Muscle layer of colon (tissue), 2 donors: ENCODE data around the gene MRTFB.
A peak's percentile ranks its signal among the peaks of the same experiment; 100 is the strongest.

ENCODE experiments used
- H3K27ac ChIP-seq: one replicate; pipeline ENCODE4 v1.7.0; 2013; ENCODE audit warnings: low read depth, mild to moderate bottlenecking, low read length, moderate library complexity
- H3K27me3 ChIP-seq, 2 donors: one replicate each; pipeline ENCODE4 v1.7.0; 2013; ENCODE audit warnings: low read length in 2 of 2, mild to moderate bottlenecking in 2 of 2; ENCODE audit not compliant: insufficient read depth in 2 of 2, control insufficient read depth in 1 of 2
- H3K36me3 ChIP-seq: one replicate; pipeline ENCODE4 v1.7.0; 2013; ENCODE audit warnings: mild to moderate bottlenecking, low read length; ENCODE audit not compliant: insufficient read depth
- H3K4me1 ChIP-seq: one replicate; pipeline ENCODE4 v1.7.0; 2013; ENCODE audit warnings: mild to moderate bottlenecking, low read length; ENCODE audit not compliant: insufficient read depth
- H3K4me3 ChIP-seq, 2 donors: one replicate each; pipeline ENCODE4 v1.7.0; 2013; ENCODE audit warnings: low read length in 2 of 2, low read depth in 1 of 2, mild to moderate bottlenecking in 1 of 2, moderate library complexity in 1 of 2
- H3K9ac ChIP-seq: one replicate; pipeline ENCODE4 v1.7.0; 2013; ENCODE audit warnings: low read length
- H3K9me3 ChIP-seq: one replicate; pipeline ENCODE4 v1.7.0; 2013; ENCODE audit warnings: mild to moderate bottlenecking, low read length
- donor health status: abdominal sarcoma.
- donor health status: Adenocarcinoma of cecum.

MRTFB gene

DNA sequence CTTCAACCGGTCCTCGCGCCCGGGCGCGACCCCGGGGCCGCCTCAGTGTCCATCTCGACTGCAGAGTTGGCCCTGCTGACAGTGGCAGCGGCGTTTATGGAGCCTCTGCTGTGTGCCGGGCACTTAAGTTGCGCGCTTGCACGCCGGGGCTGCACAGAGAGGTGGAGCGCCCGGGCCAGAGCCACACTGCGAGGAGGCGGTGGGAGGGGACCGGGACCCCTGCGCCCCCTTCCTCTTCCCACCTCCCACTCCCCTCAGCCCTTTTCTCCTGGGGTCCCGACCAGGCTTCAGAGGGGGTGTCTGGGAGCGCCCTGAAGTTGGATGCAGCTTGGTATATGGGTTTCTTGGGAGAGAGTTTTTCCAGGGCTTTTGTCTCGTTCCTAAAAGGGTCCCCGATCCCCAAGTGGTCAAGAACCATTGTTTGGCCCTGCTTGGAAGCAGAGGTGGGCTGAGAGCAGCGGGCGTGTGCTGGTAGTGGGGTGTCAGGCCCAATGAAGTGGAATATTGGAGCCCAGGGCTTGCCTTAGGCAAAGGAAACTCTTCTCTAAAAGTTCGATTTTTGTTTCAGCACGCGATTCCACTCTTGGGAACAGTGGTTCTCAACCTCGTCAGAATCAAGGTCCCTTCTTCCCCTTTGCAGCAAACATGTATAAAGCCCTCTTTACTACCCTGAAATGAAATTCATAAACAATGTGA lies 605 bp downstream of the MRTFB start:
- no peaks in the 10 kb centered on the region for H3K27me3 ChIP-seq

DNA sequence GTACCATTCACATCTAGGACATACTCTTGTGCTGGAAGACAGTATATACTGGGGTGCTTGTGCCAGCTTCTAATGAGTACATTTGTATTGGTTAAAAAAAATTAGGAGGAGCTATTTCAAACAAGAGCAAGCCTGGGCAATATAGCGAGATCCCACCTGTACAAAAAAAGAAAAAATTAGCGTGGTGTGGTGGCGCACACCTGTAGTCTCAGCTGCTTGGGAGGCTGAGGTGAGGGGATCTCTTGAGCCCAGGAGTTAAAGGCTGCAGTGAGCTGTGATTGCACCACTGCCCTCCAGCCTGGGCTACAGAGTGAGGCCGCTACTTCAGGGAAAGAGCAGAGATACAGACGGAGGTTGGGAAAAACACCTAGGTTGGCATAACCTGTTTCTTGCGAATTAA lies 1.2 kb downstream of the MRTFB start:
- Histone ChIP-seq H3K4me1 (peaks cover 14% of the 10 kb centered on the region), H3K9me3 (no peaks in the 10 kb centered on the region), H3K4me3 (peak overlapping the region in 1 of 2 donors; percentile 87), H3K27me3 (no peaks in the 10 kb centered on the region), H3K9ac (peak overlapping the region; percentile 74), H3K27ac (no peak overlapping the region), H3K36me3 (no peaks in the 10 kb centered on the region)

More for the DNA sequence above, 605 bp downstream of the MRTFB start:
- Histone ChIP-seq H3K36me3 (no peaks in the 10 kb centered on the region), H3K4me1 (peaks cover 14% of the 10 kb centered on the region), H3K9me3 (no peaks in the 10 kb centered on the region), H3K27ac (peak overlapping the region; percentile 70), H3K4me3 (peak overlapping the region; percentile 87 to 96), H3K9ac (peak overlapping the region; percentile 74)

DNA sequence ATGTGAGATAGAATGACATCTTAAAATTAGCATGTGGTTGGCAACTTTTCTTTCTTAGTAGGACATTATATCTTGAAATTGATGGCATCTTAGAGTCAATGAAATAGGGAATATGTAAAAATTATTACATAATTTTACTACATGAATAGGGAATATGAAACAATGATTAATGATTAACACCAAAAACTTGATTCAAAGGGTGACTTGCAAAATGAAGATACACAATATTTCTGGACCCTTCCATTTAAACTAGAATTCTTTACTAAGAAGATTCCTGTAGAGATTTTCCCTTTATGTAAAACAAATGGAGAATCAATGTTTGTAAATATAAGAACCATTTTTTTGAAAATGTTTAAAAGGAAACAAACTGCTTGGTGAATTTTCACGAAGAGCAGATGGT lies 3.4 kb downstream of the MRTFB start:
- no peaks in the 10 kb centered on the region for H3K9me3 ChIP-seq
- H3K9ac ChIP-seq, result no peak overlapping the region
- no peak overlapping the region for H3K4me3 ChIP-seq
- H3K27me3 ChIP-seq, result no peaks in the 10 kb centered on the region
- no peaks in the 10 kb centered on the region for H3K36me3 ChIP-seq
- H3K27ac ChIP-seq, result no peak overlapping the region
- peaks cover 19% of the 10 kb centered on the region for H3K4me1 ChIP-seq

DNA sequence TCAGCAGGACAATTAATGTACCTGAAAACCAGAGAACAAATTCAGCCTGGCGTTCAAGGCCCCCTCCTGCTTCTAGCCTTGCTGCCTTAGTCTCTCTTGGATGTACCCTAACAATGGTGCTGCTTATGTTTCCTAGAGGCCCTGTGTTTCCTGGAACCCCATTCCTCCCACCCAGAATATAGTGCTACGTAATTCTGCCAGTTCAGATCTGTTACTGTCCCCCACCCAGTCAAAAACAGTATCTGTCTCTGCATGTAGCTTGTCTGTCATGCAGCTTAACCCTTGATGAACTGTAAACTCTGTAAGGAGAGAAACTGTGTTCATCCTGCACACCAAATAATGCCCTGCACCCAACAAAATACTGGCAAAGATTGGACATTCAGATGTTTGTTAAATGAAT lies 6.8 kb downstream of the MRTFB start:
- no peak overlapping the region for H3K4me3 ChIP-seq
- no peak overlapping the region for H3K9ac ChIP-seq
- no peaks in the 10 kb centered on the region for H3K36me3 ChIP-seq
- H3K9me3 ChIP-seq, result no peaks in the 10 kb centered on the region
- no peaks in the 10 kb centered on the region for H3K27me3 ChIP-seq
- H3K27ac ChIP-seq, result no peak overlapping the region
- H3K4me1 ChIP-seq, result peaks cover 5% of the 10 kb centered on the region

DNA sequence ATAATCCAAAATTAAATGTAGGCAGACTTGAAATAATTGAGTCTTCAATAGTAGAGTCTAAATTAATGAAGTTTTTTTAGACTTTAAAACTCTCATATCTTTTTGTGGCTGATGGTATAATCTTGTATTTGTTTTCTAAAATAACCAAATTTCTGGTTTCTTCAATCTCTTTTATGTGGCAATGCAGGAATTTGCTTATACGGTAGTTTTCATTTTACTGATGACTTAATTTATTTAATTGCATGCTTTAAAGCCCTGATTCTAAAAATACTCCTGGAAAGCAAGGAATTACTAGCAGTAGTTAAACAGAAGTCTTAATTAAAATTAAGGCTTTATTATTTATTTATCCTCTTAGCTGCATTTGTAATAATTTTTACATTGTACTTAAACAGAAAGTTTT lies 15.4 kb downstream of the MRTFB start:
- Histone ChIP-seq H3K27me3 (no peaks in the 10 kb centered on the region), H3K9ac (no peak overlapping the region), H3K4me1 (peaks cover 30% of the 10 kb centered on the region), H3K4me3 (no peak overlapping the region), H3K36me3 (no peaks in the 10 kb centered on the region), H3K9me3 (no peaks in the 10 kb centered on the region), H3K27ac (no peak overlapping the region)

DNA sequence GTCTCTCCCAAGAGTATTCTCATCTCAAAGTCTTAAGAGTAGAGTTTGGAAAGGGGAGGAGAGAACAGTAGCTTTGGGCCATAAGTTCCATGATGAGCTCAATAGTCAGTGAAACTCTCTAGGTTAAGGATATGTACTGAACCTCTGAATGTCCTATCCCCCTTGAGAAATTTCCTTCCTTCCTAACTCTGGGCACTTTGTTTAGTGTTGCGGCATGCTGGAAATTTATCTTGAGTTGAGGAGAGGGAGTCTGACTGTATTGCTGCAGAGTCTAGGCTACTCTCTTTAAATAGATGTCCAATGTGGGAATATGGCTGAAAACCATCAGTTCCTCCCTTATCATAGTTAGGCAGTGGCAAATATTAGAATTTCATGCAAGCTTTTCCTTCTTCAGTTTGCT lies 16.1 kb downstream of the MRTFB start:
- H3K4me3 ChIP-seq, result no peak overlapping the region
- peak overlapping the region; percentile 1 for H3K27ac ChIP-seq
- H3K4me1 ChIP-seq, result peaks cover 33% of the 10 kb centered on the region
- no peaks in the 10 kb centered on the region for H3K36me3 ChIP-seq
- no peaks in the 10 kb centered on the region for H3K9me3 ChIP-seq
- no peaks in the 10 kb centered on the region for H3K27me3 ChIP-seq
- H3K9ac ChIP-seq, result no peak overlapping the region

DNA sequence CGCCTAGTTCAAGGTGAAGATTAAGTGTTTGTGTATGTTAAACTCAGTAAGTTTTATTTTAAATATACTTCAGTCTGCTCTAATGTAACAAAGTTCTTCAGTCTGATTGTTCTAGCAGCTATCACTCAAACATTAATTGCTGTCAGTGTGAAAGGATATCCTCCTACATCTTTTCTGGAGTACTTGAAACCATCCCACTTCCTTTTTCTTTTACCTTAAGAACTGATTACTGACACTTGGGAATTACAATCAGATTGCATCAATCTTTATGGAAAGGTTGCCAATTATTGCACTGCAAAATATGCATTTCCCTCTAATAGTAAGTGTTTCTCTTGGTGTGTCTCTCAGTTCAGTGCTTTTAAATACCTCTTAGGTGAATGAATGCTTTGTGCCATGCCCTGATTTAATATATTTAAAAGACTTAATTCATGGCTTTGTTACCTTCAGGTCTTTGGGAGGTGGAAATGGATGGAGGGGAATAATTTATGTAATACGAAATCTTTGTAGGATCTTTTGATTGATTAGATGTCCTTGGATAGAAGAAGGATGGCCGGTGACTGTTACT lies 16.6 kb downstream of the MRTFB start:
- no peaks in the 10 kb centered on the region for H3K9me3 ChIP-seq
- H3K4me3 ChIP-seq, result no peak overlapping the region
- no peak overlapping the region for H3K9ac ChIP-seq
- H3K27me3 ChIP-seq, result no peaks in the 10 kb centered on the region
- peak overlapping the region; percentile 1 for H3K27ac ChIP-seq
- H3K4me1 ChIP-seq, result peaks cover 38% of the 10 kb centered on the region
- H3K36me3 ChIP-seq, result no peaks in the 10 kb centered on the region

DNA sequence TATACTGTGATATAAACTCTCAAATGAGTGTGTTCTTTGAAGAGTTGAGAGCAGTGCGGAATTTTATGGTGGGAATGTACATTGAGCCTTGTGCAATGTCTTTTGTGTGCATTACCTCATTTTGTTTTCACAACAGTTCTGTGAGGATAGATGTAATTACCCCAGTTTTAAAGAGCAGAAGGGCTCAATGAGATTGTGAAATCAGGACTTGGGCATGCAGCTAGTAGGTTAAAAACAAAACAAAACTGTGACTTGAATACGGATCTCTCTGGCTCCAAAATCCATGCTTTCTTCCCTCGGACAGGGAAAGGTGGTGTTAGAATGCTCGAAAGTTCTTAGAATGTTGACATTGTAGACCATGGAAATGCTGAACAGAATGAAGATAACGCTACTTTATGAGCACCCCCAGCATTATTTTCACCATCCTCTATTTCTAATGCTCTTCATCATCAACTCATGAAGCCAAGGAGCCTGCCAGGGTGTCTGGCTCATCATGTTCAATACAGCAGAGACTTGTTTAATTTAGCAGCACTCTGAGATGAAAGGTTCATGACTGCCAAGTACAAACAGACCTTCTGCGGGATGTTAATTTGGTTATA lies 17.1 kb downstream of the MRTFB start:
- Histone ChIP-seq H3K4me1 (peaks cover 42% of the 10 kb centered on the region), H3K36me3 (no peaks in the 10 kb centered on the region), H3K9ac (no peak overlapping the region), H3K27ac (no peak overlapping the region), H3K9me3 (no peaks in the 10 kb centered on the region), H3K4me3 (peak overlapping the region in 1 of 2 donors; percentile 9), H3K27me3 (no peaks in the 10 kb centered on the region)

DNA sequence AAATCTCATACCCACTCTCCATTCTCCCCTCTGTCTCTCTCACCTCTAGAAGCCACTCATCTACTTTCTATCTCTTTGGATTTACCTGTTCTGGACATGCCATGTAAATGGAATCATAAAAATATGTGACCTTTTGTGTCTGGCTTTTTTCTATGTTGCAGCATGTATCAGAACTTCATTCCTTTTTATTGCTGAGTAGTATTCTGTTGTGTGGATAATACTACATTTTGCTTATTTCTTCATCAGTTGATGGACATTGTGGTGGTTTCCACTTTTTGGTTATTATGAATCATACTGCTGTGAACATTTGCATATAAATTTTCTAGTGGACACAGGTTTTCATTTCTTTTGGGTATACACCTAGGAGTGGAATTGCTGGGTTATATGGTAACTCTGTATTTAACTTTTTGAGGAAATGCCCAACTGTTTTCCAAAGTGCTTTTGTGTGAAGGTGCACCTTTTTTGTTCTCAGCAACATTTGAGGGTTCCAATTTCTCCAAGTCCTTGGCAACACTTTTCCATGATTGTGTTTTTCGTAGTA lies 18.2 kb downstream of the MRTFB start:
- no peaks in the 10 kb centered on the region for H3K27me3 ChIP-seq
- H3K27ac ChIP-seq, result no peak overlapping the region
- no peaks in the 10 kb centered on the region for H3K36me3 ChIP-seq
- H3K9me3 ChIP-seq, result no peaks in the 10 kb centered on the region
- no peak overlapping the region for H3K9ac ChIP-seq
- H3K4me3 ChIP-seq, result no peak overlapping the region
- H3K4me1 ChIP-seq, result peaks cover 52% of the 10 kb centered on the region

DNA sequence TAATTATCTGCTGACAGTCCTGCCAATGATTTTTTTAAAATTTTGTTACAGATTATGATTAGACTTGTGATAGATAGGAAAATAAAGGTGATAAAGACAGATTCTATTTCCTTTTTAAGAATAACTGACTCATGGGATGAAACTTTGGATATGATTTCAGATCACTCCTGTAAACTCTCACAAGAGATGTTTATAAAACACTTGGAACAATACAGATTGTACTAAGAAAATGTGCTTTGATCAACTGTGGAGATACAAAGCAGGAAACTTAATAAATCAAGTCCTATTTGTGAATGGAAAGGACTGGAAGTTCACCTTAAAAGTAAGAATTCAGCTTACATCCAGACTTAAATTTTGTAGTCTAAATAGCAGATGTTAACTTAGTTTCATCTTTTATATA lies 21.4 kb downstream of the MRTFB start:
- Histone ChIP-seq H3K27me3 (no peaks in the 10 kb centered on the region), H3K4me3 (no peak overlapping the region), H3K27ac (no peak overlapping the region), H3K4me1 (peaks cover 66% of the 10 kb centered on the region), H3K36me3 (no peaks in the 10 kb centered on the region), H3K9me3 (no peaks in the 10 kb centered on the region), H3K9ac (no peak overlapping the region)

DNA sequence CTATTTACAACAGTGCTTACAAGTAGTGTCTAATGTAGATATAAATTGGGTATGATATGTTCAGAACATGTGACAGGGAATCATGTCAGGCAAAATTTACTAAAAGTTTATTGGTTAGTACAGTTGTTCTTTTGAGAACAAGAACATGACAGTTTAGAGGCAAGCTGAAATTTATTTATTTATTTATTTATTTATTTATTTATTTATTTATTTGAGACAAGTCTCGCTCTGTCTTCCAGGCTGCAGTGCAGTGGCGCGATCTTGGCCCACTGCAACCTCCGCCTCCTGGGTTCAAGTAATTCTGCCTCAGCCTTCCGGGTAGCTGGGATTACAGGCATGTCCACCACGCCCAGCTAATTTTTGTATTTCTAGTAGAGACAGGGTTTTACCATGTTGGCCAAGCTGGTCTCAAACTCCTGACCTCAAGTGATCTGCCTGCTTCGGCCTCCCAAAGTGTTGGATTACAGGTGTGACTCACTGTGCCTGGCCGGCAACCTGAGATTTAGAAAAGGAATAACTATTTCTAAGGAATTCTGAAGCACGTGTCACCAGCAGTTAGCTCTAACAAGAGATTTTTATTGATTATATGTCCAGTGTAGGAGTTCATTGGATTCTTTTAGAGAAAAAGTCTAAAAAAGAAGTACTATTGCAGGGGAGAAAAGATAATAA lies 24.9 kb downstream of the MRTFB start:
- Histone ChIP-seq H3K9me3 (no peaks in the 10 kb centered on the region), H3K27ac (no peak overlapping the region), H3K9ac (no peak overlapping the region), H3K4me1 (peaks cover 46% of the 10 kb centered on the region), H3K27me3 (no peaks in the 10 kb centered on the region), H3K36me3 (no peaks in the 10 kb centered on the region), H3K4me3 (no peak overlapping the region)
